NCI-H2196 treated with DMSO at 0.1 percent for 48 hours (cell line): ENCODE measurements around the gene ZNF343.
A peak's percentile ranks its signal among the peaks of the same experiment; 100 is the strongest.

Experiments
- DNase-seq: peaks from one replicate; lab custom pipeline; 2025; ENCODE audit not compliant: unreplicated experiment; lab: John Stamatoyannopoulos, UW

ZNF343 gene

GRCh38 chr20:2475850-2476741 is 32.6 kb downstream of the ZNF343 start:
- DNase-seq: no peak

GRCh38 chr20:2473516-2473915 is 35.2 kb downstream of the ZNF343 start:
- DNase-seq: no peak

- peak; percentile 97 for DNase-seq
Measured at GRCh38 chr20:2470423-2471193, 38.1 kb downstream of the ZNF343 start, which contains the start of gene SNRPB. Gene SNRPB, minus strand, starts transcription at chr20:2470789. Its CDS starts 99 bp downstream, at chr20:2470690.

GRCh38 chr20:2469991-2470422 is 38.7 kb downstream of the ZNF343 start:
- no peak for DNase-seq

- DNase-seq: no peak
Measured at GRCh38 chr20:2468581-2469407, 39.9 kb downstream of the ZNF343 start.

GRCh38 chr20:2467412-2467811 is 41.3 kb downstream of the ZNF343 start:
- no peak for DNase-seq

GRCh38 chr20:2465100-2465499 is 43.6 kb downstream of the ZNF343 start:
- DNase-seq: no peak

GRCh38 chr20:2463616-2464365 is 44.9 kb downstream of the ZNF343 start:
- DNase-seq: no peak

- DNase-seq: no peak
Measured at GRCh38 chr20:2462484-2462883, 46.2 kb downstream of the ZNF343 start.

GRCh38 chr20:2460752-2461424 is 47.8 kb downstream of the ZNF343 start:
- DNase-seq: no peak

- DNase-seq: no peak
Measured at GRCh38 chr20:2459981-2460751, 48.5 kb downstream of the ZNF343 start.

- no peak for DNase-seq
Measured at GRCh38 chr20:2458919-2459499, 49.7 kb downstream of the ZNF343 start.

GRCh38 chr20:2455771-2456497 is 52.8 kb downstream of the ZNF343 start:
- no peak for DNase-seq

GRCh38 chr20:2453792-2454191 is 54.9 kb downstream of the ZNF343 start:
- DNase-seq: no peak

- DNase-seq: peak; percentile 48
Measured at GRCh38 chr20:2451939-2452732, 56.6 kb downstream of the ZNF343 start.

GRCh38 chr20:2451422-2451821 is 57.3 kb downstream of the ZNF343 start:
- DNase-seq: no peak

- no peak for DNase-seq
Measured at GRCh38 chr20:2449386-2449785, 59.3 kb downstream of the ZNF343 start.
